H7 (cell line): ENCODE results near the gene MCCD1. TPM values are rescaled to one million over a fixed set of nuclear protein-coding genes. Genes with fewer than 3 reads are reported as not detected.
"Not testable (repeated sequence)": the region's sequence is repeated elsewhere in the genome, so short reads cannot be mapped to it uniquely, and the experiment has no call there.

Experiments
- DNase-seq: peaks from one replicate; pipeline ENCODE4 v3.0.0; 2012
- H3K27me3 ChIP-seq: 2 replicates; pipeline ENCODE4 v1.6.0; 2011; ENCODE audit warnings: mild to moderate bottlenecking, low read length; ENCODE audit not compliant: control insufficient read depth, insufficient read depth
- H3K36me3 ChIP-seq: replicated peaks from 2 replicates; pipeline ENCODE4 v1.5.1; 2011; ENCODE audit warnings: low read length; ENCODE audit not compliant: control insufficient read depth, insufficient read depth
- H3K4me3 ChIP-seq: 2 replicates; pipeline ENCODE4 v1.5.1; 2011; ENCODE audit warnings: low read depth, mild to moderate bottlenecking, control low read depth, low read length, moderate library complexity; ENCODE audit not compliant: insufficient read depth
- total RNA-seq: library from RNA; depleted of rRNA; stranded (reverse); fragments of >200 nt; shearing (Covaris generic); gene quantifications from 2 replicates; pipeline ENCODE4 v1.2.3, GENCODE V29; 2014; rRNA removed

Gene MCCD1
- not detected in 2 replicates for total RNA-seq

GRCh38 chr6:31528821-31529328, at the start of gene MCCD1:
TSS of gene MCCD1 (plus strand) at chr6:31528962. CDS start at chr6:31529015, 53 bp downstream.
- no peaks in the 10 kb centered on the region for H3K27me3 ChIP-seq
- peaks cover 31% of the 10 kb centered on the region for H3K36me3 ChIP-seq
- H3K4me3 ChIP-seq, result no peak within 1 kb of the TSS
- peak; percentile 57 for DNase-seq

- Histone ChIP-seq H3K4me3 (no peak overlapping the region), H3K27me3 (no peaks in the 10 kb centered on the region), H3K36me3 (no peaks in the 10 kb centered on the region)
- no peak for DNase-seq
Observed at GRCh38 chr6:31479151-31479932, 49.4 kb upstream of the MCCD1 start.

GRCh38 chr6:31479933-31480535, 48.7 kb upstream of the MCCD1 start:
- DNase-seq, result no peak
- H3K4me3 ChIP-seq, result no peak overlapping the region
- no peaks in the 10 kb centered on the region for H3K27me3 ChIP-seq
- H3K36me3 ChIP-seq, result no peaks in the 10 kb centered on the region

- DNase-seq, result no peak
- no peaks in the 10 kb centered on the region for H3K36me3 ChIP-seq
- H3K4me3 ChIP-seq, result no peak overlapping the region
- no peaks in the 10 kb centered on the region for H3K27me3 ChIP-seq
Observed at GRCh38 chr6:31480574-31480973, 48.2 kb upstream of the MCCD1 start.

GRCh38 chr6:31483392-31483791, 45.4 kb upstream of the MCCD1 start:
- no peak for DNase-seq
- H3K27me3 ChIP-seq, result no peaks in the 10 kb centered on the region
- H3K4me3 ChIP-seq, result no peak overlapping the region
- H3K36me3 ChIP-seq, result no peaks in the 10 kb centered on the region

- no peak overlapping the region for H3K4me3 ChIP-seq
- no peak for DNase-seq
- no peaks in the 10 kb centered on the region for H3K27me3 ChIP-seq
- no peaks in the 10 kb centered on the region for H3K36me3 ChIP-seq
Observed at GRCh38 chr6:31485055-31485454, 43.7 kb upstream of the MCCD1 start.

GRCh38 chr6:31486065-31486837, 42.5 kb upstream of the MCCD1 start:
- H3K36me3 ChIP-seq, H3K27me3 ChIP-seq, DNase-seq: not testable (repeated sequence)

GRCh38 chr6:31487674-31488073, 41.1 kb upstream of the MCCD1 start:
- H3K27me3 ChIP-seq, DNase-seq, H3K4me3 ChIP-seq, H3K36me3 ChIP-seq: not testable (repeated sequence)

More at GRCh38 chr6:31486065-31486837, 42.5 kb upstream of the MCCD1 start:
- not testable (repeated sequence) for H3K4me3 ChIP-seq

- DNase-seq, result no peak
- H3K36me3 ChIP-seq, result no peaks in the 10 kb centered on the region
- no peaks in the 10 kb centered on the region for H3K27me3 ChIP-seq
- no peak overlapping the region for H3K4me3 ChIP-seq
Observed at GRCh38 chr6:31489086-31489485, 39.7 kb upstream of the MCCD1 start.

- no peaks in the 10 kb centered on the region for H3K36me3 ChIP-seq
- no peak overlapping the region for H3K4me3 ChIP-seq
- no peaks in the 10 kb centered on the region for H3K27me3 ChIP-seq
- DNase-seq, result no peak
Observed at GRCh38 chr6:31490115-31490873, 38.5 kb upstream of the MCCD1 start.

- not testable (repeated sequence) for H3K27me3 ChIP-seq, DNase-seq, H3K36me3 ChIP-seq
- peak overlapping the region; percentile 10; the same call in 1 of the 2 replicates for H3K4me3 ChIP-seq
Observed at GRCh38 chr6:31493550-31493874, 35.2 kb upstream of the MCCD1 start.

- H3K4me3 ChIP-seq, result peak overlapping the region; percentile 51
- no peaks in the 10 kb centered on the region for H3K36me3 ChIP-seq
- DNase-seq, result peak; percentile 81
- no peaks in the 10 kb centered on the region; the same call in 1 of the 2 replicates for H3K27me3 ChIP-seq
Observed at GRCh38 chr6:31493875-31494694, 34.7 kb upstream of the MCCD1 start.

- Histone ChIP-seq H3K27me3 (no peaks in the 10 kb centered on the region; the same call in 1 of the 2 replicates), H3K36me3 (no peaks in the 10 kb centered on the region), H3K4me3 (no peak overlapping the region)
- DNase-seq, result no peak
Observed at GRCh38 chr6:31495580-31495979, 33.2 kb upstream of the MCCD1 start.
